Lung (tissue), 16 donors: ENCODE data around the gene EMC6. TPM values are rescaled to one million over a fixed set of nuclear protein-coding genes. Genes with fewer than 3 reads are reported as not detected.
A peak's percentile ranks its signal among the peaks of the same experiment; 100 is the strongest.

Experiments used
- ATAC-seq: fragments of 200-7000 bp; cut with Tn5 transposase; one replicate; pipeline ENCODE4 v1.9.1; 2020; ENCODE audit warnings: moderate number of reproducible peaks; ENCODE audit not compliant: insufficient read depth, low FRiP score
- DNase-seq, 3 donors: peaks; one replicate each; pipeline ENCODE4 v3.0.0-alpha.2; 2013 to 2017
- H3K27ac ChIP-seq, 2 donors: one replicate each; pipeline ENCODE4 v1.5.1; 2013; ENCODE audit warnings: mild to moderate bottlenecking in 2 of 2, moderate library complexity in 2 of 2, control low read depth in 1 of 2, inconsistent platforms in 1 of 2, low read depth in 1 of 2, low read length in 1 of 2
- H3K27me3 ChIP-seq, 3 donors: one replicate each; pipeline ENCODE4 v1.5.1; 2013; ENCODE audit warnings: low read length in 2 of 3; ENCODE audit not compliant: control insufficient read depth in 3 of 3, insufficient read depth in 3 of 3
- H3K36me3 ChIP-seq, 4 donors: one replicate each; pipeline ENCODE4 v1.5.1; 2013; ENCODE audit warnings: low read length in 4 of 4, mild to moderate bottlenecking in 1 of 4, moderate library complexity in 1 of 4; ENCODE audit not compliant: control insufficient read depth in 4 of 4, insufficient read depth in 4 of 4
- H3K4me1 ChIP-seq, 5 donors: one replicate each; pipeline ENCODE4 v1.5.1; 2013; ENCODE audit warnings: low read length in 5 of 5, mild to moderate bottlenecking in 2 of 5, moderate library complexity in 1 of 5; ENCODE audit not compliant: control insufficient read depth in 5 of 5, insufficient read depth in 5 of 5
- H3K4me3 ChIP-seq: one replicate; pipeline ENCODE4 v1.5.1; 2013; ENCODE audit warnings: mild to moderate bottlenecking, control low read depth, moderate library complexity
- H3K9ac ChIP-seq, 2 donors: one replicate each; pipeline ENCODE4 v1.5.1; 2013; ENCODE audit warnings: low read length in 2 of 2, control low read depth in 1 of 2; ENCODE audit not compliant: insufficient read depth in 1 of 2
- H3K9me3 ChIP-seq, 4 donors: one replicate each; pipeline ENCODE4 v1.5.1; 2013; ENCODE audit warnings: low read length in 3 of 4, mild to moderate bottlenecking in 1 of 4, moderate library complexity in 1 of 4; ENCODE audit not compliant: control insufficient read depth in 4 of 4, insufficient read depth in 3 of 4
- WGBS, 2 donors: extraction: QIAGEN DNeasy Blood & Tissue Kit; methylation state at CpG; one replicate each; pipeline ENCODE4 v1.1.7; 2013; 5-methylcytosine and 5-hydroxymethylcytosine counted together
- long read RNA-seq, 5 donors: transcript quantifications; one replicate each; lab custom pipeline, GENCODE V29; 2026
- polyA plus RNA-seq, 2 donors: library from polyadenylated mRNA; stranded (reverse); fragments of 200-250 nt; gene quantifications; one replicate each; pipeline ENCODE4 v1.2.1, GENCODE V29; 2013
- total RNA-seq, 2 donors: library from RNA; depleted of rRNA in 1 of 2; stranded (reverse); fragments of >200 nt in 1 of 2; gene quantifications; one replicate each; pipeline ENCODE4 v1.2.1, GENCODE V29; 2014 to 2021
- TF ChIP-seq, protein P1 (sequence below): IDR thresholded peaks from 2 replicates; pipeline ENCODE4 v1.5.1; 2012; ENCODE audit warnings: mild to moderate bottlenecking; ENCODE audit errors: control extremely low read depth, extremely low read depth
- donor health status: control.
- donor health status: control.
- donor health status: Bipolar disorder and iron deficiency.
- donor health status: healthy.
- donor health status: DM: yes; HTN: yes; CAD: no.

The EMC6 gene
- total RNA-seq (10 to 100 TPM; 10.9 to 40.0 TPM), polyA plus RNA-seq (10 to 100 TPM; 85.0 to 93.4 TPM)
- long read RNA-seq, donor 1, transcript EMC6-201 (2 exons, 653 nt), result major isoform, 34 of 39 reads
- long read RNA-seq, donor 1, transcript EMC6-202 (2 exons, 762 nt), result minor isoform, 5 of 39 reads
- long read RNA-seq, donor 1, partial matches to known transcripts, result 0 of 39 reads
- long read RNA-seq, donor 1, other reads (novel, unspliced or antisense), result 0 of 39 reads
- long read RNA-seq, donor 2, transcript EMC6-201 (2 exons, 653 nt), result major isoform, 18 of 20 reads
- long read RNA-seq, donor 2, partial matches to known transcripts, result 0 of 20 reads
- long read RNA-seq, donor 2, other reads (novel, unspliced or antisense), result 0 of 20 reads
- long read RNA-seq, donor 3, transcript EMC6-201 (2 exons, 653 nt), result major isoform, 13 of 14 reads
- long read RNA-seq, donor 3, partial matches to known transcripts, result 0 of 14 reads
- long read RNA-seq, donor 3, other reads (novel, unspliced or antisense), result 0 of 14 reads
- long read RNA-seq, donor 4, transcript EMC6-201 (2 exons, 653 nt), result major isoform, 9 of 10 reads
- long read RNA-seq, donor 4, partial matches to known transcripts, result 0 of 10 reads
- long read RNA-seq, donor 4, other reads (novel, unspliced or antisense), result 0 of 10 reads
- long read RNA-seq, donor 5, transcript EMC6-201 (2 exons, 653 nt), result major isoform, 28 of 31 reads
- long read RNA-seq, donor 5, partial matches to known transcripts, result 0 of 31 reads
- long read RNA-seq, donor 5, other reads (novel, unspliced or antisense), result 0 of 31 reads

DNA sequence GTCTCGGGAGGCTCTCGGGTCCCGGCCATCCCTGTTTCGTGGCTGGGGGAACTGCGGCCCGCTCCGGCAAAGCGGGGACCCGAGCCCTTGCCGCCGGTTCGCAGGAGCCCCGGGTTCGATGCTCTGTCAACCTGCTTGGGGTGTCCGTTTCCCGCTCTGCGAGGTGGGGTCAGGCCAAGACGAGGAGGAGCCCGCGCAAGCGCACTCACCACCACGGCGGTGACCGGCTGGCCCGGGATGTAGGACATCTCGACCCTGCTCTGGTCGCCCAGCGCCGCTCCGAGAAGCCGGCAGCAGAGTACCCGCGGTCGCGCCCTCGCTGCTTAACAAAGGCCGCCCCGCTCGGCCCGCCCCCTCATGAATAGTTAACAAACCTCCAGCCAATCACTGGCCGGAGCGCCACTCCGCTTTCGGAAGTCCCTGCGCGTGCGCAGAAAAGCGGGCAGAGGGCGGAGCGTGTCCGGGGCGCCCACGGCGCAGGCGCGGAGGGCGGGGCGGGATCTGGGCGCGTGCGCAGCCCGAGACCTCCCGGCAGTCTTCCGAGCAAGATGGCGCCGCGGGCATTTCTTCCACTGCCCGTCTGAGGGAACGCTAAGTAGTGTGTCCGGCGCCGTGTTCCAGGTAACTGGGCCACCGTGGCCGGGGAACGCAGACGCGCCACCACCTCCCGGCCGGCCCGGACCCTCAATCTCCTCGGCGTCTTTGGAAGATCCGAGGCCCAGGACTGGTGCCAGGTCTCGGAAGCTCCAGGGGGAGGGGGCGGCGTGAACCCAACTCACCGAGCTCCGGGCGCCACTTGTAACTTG lies at the start of gene EMC6, which contains the start of gene TAX1BP3:
Gene EMC6, plus strand, starts transcription at position 534 of the 806 bp plus-strand sequence. CDS start 335 bp downstream, outside the sequence.
Gene TAX1BP3, minus strand, starts transcription at position 300 of the 806 bp plus-strand sequence. Its CDS starts 52 bp downstream, at position 248.
- peaks cover 3 to 21% (median 10%) of the 10 kb centered on the region in 4 donors for H3K36me3 ChIP-seq
- WGBS, 2 donors, result 0% methylated on average over 81 to 89 of the region's 89 CpGs
- H3K4me1 ChIP-seq, result peaks cover 4 to 26% (median 9%) of the 10 kb centered on the region in 5 donors
- no peaks in the 10 kb centered on the region for H3K9me3 ChIP-seq
- peak within 1 kb of the TSS; percentile 96 for H3K4me3 ChIP-seq
- H3K27ac ChIP-seq, result peak within 1 kb of the TSS; percentile 99 to 100
- H3K27me3 ChIP-seq, result no peaks in the 10 kb centered on the region
- TF ChIP-seq, protein P1, sequence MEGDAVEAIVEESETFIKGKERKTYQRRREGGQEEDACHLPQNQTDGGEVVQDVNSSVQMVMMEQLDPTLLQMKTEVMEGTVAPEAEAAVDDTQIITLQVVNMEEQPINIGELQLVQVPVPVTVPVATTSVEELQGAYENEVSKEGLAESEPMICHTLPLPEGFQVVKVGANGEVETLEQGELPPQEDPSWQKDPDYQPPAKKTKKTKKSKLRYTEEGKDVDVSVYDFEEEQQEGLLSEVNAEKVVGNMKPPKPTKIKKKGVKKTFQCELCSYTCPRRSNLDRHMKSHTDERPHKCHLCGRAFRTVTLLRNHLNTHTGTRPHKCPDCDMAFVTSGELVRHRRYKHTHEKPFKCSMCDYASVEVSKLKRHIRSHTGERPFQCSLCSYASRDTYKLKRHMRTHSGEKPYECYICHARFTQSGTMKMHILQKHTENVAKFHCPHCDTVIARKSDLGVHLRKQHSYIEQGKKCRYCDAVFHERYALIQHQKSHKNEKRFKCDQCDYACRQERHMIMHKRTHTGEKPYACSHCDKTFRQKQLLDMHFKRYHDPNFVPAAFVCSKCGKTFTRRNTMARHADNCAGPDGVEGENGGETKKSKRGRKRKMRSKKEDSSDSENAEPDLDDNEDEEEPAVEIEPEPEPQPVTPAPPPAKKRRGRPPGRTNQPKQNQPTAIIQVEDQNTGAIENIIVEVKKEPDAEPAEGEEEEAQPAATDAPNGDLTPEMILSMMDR, result no peak
- ATAC-seq, result peak; percentile 93
- peak within 1 kb of the TSS; percentile 81 to 92 for H3K9ac ChIP-seq
- DNase-seq, result peak; percentile 99

DNA sequence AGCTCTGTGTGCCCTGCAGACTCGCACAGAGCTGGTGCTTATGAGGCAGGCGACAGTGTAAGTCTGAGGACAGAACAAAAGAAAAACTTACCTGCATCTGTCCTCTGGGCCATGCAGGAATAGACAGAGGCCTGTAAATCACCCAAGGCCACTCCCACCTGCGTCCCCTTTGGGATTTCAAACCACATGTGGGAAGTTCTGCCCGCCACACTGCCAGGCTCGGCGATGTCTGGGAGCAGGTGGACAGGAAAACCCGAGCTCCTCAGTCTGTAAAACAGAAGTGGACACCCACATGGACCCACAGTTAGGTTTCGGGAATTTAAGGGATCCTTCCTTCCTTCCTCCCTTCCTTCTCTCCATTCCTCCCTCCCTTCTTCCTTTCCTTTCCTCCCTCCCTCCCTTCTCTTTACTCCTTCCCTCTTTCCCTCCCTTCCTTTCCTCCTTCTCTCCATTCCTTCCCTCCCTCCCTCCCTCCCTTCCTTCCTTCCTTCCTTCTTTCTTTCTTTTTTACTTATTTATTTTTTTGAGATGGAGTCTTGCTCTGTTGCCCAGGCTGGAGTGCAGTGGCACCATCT lies 47.4 kb upstream of the EMC6 start:
- H3K4me1 ChIP-seq, result no peaks in the 10 kb centered on the region
- TF ChIP-seq, protein P1, result no peak
- 94% methylated on average over 8 of the region's 8 CpGs for WGBS, 2 donors
- peaks cover 0 to 2% (median 0%) of the 10 kb centered on the region in 4 donors for H3K9me3 ChIP-seq
- ATAC-seq (no peak), DNase-seq (no peak)
- no peak overlapping the region for H3K27ac ChIP-seq
- peaks cover 13 to 61% (median 43%) of the 10 kb centered on the region in 4 donors for H3K36me3 ChIP-seq
- H3K27me3 ChIP-seq, result no peaks in the 10 kb centered on the region
- no peak overlapping the region for H3K9ac ChIP-seq
- H3K4me3 ChIP-seq, result no peak overlapping the region

DNA sequence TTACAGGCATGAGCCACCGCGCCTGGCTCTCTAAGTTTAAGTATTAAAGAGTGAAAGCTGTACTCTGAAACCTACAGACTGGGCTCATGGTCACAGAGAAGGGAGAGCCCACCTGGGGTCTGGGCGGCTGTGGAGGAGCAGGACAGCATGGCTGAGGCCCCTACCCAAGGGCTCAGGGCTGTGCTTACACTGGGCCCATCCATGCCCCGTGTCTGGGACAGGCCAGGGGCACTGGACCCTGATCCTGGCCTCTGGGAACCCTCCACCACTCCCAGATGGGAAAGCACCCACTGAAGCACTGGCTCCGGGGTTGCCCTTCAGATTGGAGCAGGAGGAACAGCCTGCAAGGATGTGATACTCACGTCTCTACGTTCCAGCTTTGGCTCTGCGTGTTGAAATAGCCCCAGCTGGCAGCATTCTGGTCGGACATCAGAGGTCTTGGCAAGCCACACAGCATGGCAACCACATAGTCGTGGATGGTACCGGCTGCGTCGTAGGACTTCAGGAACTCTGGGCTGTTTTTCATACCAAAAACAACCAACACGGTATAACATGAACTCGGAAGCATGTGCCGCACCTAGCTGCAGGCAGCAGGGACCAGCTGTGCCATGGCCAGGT lies 45.5 kb upstream of the EMC6 start:
- Histone ChIP-seq H3K9me3 (no peaks in the 10 kb centered on the region), H3K4me1 (no peaks in the 10 kb centered on the region), H3K27ac (no peak overlapping the region), H3K9ac (no peak overlapping the region), H3K27me3 (no peaks in the 10 kb centered on the region), H3K4me3 (no peak overlapping the region), H3K36me3 (peaks cover 9 to 49% (median 42%) of the 10 kb centered on the region in 4 donors)
- DNase-seq, result no peak
- TF ChIP-seq, protein P1, result no peak
- 95 to 97% methylated on average over 16 of the region's 16 CpGs for WGBS, 2 donors
- no peak for ATAC-seq
